HG02588 (cell line): ENCODE measurements around the gene ATG10.
"Not testable (repeated sequence)": the region's sequence is repeated elsewhere in the genome, so short reads cannot be mapped to it uniquely, and the experiment has no call there.

Experiments used
- ATAC-seq: cut with Tn5 transposase; IDR thresholded peaks from one replicate; pipeline ENCODE4 v1.9.1; 2021; ENCODE audit warnings: mild to moderate bottlenecking, moderate library complexity; ENCODE audit not compliant: unreplicated experiment

ATG10 gene

GRCh38 chr5:81982172-81982685, 10.4 kb downstream of the ATG10 start:
- not testable (repeated sequence) for ATAC-seq

GRCh38 chr5:81983148-81983547, 11.3 kb downstream of the ATG10 start:
- not testable (repeated sequence) for ATAC-seq

- not testable (repeated sequence) for ATAC-seq
These were observed 11.7 kb downstream of the ATG10 start for GRCh38 chr5:81983563-81983962.

GRCh38 chr5:81986126-81986525, 14.3 kb downstream of the ATG10 start:
- no peak for ATAC-seq

- ATAC-seq, result no peak
These were observed 17.4 kb downstream of the ATG10 start for GRCh38 chr5:81989204-81989603.

- no peak for ATAC-seq
These were observed 22.9 kb downstream of the ATG10 start for GRCh38 chr5:81994679-81995078.

- no peak for ATAC-seq
These were observed 23.6 kb downstream of the ATG10 start for GRCh38 chr5:81995407-81995806.

- ATAC-seq, result no peak
These were observed 32.7 kb downstream of the ATG10 start for GRCh38 chr5:82004511-82004910.

- not testable (repeated sequence) for ATAC-seq
These were observed 38.0 kb downstream of the ATG10 start for GRCh38 chr5:82009869-82010268.

- no peak for ATAC-seq
These were observed 38.9 kb downstream of the ATG10 start for GRCh38 chr5:82010696-82011095.

GRCh38 chr5:82011761-82012160, 39.9 kb downstream of the ATG10 start:
- no peak for ATAC-seq

GRCh38 chr5:82014644-82015043, 42.8 kb downstream of the ATG10 start:
- ATAC-seq, result not testable (repeated sequence)

- no peak for ATAC-seq
These were observed 46.6 kb downstream of the ATG10 start for GRCh38 chr5:82018462-82018861.

- no peak for ATAC-seq
These were observed 47.7 kb downstream of the ATG10 start for GRCh38 chr5:82019342-82020138.

- no peak for ATAC-seq
These were observed 50.7 kb downstream of the ATG10 start for GRCh38 chr5:82022499-82022898.

GRCh38 chr5:82023644-82024043, 51.8 kb downstream of the ATG10 start:
- ATAC-seq, result no peak

GRCh38 chr5:82031220-82032119, 59.6 kb downstream of the ATG10 start:
- ATAC-seq, result no peak

GRCh38 chr5:82042894-82043293, 71.1 kb downstream of the ATG10 start:
- ATAC-seq, result not testable (repeated sequence)

GRCh38 chr5:82044010-82044409, 72.2 kb downstream of the ATG10 start:
- no peak for ATAC-seq

- no peak for ATAC-seq
These were observed 73.9 kb downstream of the ATG10 start for GRCh38 chr5:82045554-82046275.

- ATAC-seq, result no peak
These were observed 74.4 kb downstream of the ATG10 start for GRCh38 chr5:82046276-82046647.
